ENCODE results near the gene DCST2. TPM values are rescaled to one million over a fixed set of nuclear protein-coding genes. Genes with fewer than 3 reads are reported as not detected.
A peak's percentile ranks its signal among the peaks of the same experiment; 100 is the strongest.

The DCST2 gene
- total and polyA plus RNA-seq, 9 of the 15 experiments (the other 6 are each of a cell fraction or from before 2014, with no cell fraction given): 0.09 to 0.49 (median 0.11) TPM; not detected in 3

DNA sequence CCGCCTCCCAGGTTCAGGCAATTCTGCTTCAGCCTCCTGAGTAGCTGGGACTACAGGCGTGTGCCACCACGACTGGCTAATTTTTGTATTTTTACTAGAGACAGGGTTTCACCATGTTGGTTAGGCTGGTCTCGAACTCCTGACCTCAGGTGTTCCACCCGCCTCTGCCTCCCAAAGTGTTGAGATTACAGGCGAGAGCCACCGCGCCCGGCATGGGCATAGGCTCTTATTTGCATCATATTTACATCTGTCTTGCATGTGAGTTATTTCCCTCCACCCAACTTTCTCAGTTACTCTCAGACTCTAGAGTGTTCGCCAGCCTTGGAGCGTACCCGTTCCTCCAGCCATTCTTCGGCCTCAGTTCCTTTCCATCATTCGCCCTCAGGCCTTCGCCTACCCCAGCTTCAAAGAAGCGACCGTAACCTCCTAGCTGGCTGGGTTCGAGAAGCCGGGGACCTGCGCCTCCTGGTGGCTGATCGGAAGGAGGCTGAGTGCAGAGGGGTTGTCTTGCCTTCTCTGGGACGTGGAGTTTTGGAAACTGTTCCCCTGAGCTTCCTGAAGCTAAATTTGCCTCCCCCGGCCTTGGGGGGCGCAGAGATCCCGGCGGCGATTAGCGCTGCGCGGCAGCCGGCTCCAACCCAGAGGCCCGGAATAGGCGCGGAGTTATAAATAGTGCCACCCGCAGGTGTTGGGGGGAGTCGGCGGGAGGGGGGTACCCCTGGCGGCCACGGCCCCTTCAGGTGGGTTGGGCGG lies 34.6 kb downstream of the DCST2 start (continued):
- TF ChIP-seq, protein P1, sequence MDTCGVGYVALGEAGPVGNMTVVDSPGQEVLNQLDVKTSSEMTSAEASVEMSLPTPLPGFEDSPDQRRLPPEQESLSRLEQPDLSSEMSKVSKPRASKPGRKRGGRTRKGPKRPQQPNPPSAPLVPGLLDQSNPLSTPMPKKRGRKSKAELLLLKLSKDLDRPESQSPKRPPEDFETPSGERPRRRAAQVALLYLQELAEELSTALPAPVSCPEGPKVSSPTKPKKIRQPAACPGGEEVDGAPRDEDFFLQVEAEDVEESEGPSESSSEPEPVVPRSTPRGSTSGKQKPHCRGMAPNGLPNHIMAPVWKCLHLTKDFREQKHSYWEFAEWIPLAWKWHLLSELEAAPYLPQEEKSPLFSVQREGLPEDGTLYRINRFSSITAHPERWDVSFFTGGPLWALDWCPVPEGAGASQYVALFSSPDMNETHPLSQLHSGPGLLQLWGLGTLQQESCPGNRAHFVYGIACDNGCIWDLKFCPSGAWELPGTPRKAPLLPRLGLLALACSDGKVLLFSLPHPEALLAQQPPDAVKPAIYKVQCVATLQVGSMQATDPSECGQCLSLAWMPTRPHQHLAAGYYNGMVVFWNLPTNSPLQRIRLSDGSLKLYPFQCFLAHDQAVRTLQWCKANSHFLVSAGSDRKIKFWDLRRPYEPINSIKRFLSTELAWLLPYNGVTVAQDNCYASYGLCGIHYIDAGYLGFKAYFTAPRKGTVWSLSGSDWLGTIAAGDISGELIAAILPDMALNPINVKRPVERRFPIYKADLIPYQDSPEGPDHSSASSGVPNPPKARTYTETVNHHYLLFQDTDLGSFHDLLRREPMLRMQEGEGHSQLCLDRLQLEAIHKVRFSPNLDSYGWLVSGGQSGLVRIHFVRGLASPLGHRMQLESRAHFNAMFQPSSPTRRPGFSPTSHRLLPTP (IDR thresholded peaks at IDR 0.05; ENCODE audit: borderline replicate concordance, extremely low read depth, insufficient read length): no peak
- TF ChIP-seq EGR1 (conservative IDR thresholded peaks at IDR 0.05) (0 out of 2 replicates have a peak, but pooled peaks have one; percentile 16), DIDO1 (tag; IDR thresholded peaks at IDR 0.05; ENCODE audit: low read depth) (no peak), SMAD3 (CRISPR knock-in tag; conservative IDR thresholded peaks at IDR 0.05) (no peak), ESRRB (CRISPR knock-in tag; IDR thresholded peaks at IDR 0.05; ENCODE audit: borderline replicate concordance) (no peak), OTX1 (CRISPR knock-in tag; IDR thresholded peaks at IDR 0.05) (no peak), SP2 (IDR thresholded peaks at IDR 0.05; ENCODE audit: extremely low read depth, low read depth, low read length, poor library complexity, severe bottlenecking) (no peak), ZBTB7A (IDR thresholded peaks at IDR 0.05; ENCODE audit: borderline replicate concordance, control insufficient read depth, low read depth, low read length) (peak; percentile 87; the same call in 1 of the 2 replicates), RFX5 (IDR thresholded peaks at IDR 0.05; ENCODE audit: low read depth, low read length) (no peak), POU5F1 (IDR thresholded peaks at IDR 0.05; ENCODE audit: borderline replicate concordance, low read depth, low read length, partially characterized antibody) (no peak), ZSCAN29 (IDR thresholded peaks at IDR 0.05) (no peak), JUN (IDR thresholded peaks at IDR 0.05; ENCODE audit: borderline replicate concordance, low read depth, low read length) (no peak), JUN (CRISPR knock-in tag; IDR thresholded peaks at IDR 0.05; ENCODE audit: borderline replicate concordance) (no peak), MTA1 (IDR thresholded peaks at IDR 0.05; ENCODE audit: borderline replicate concordance) (no peak), SMARCA4 (IDR thresholded peaks at IDR 0.05) (no peak; the same call in 1 of the 2 replicates), SUPT5H (IDR thresholded peaks at IDR 0.05) (no peak), ZNF785 (CRISPR knock-in tag; IDR thresholded peaks at IDR 0.05) (no peak), FUS (optimal IDR thresholded peaks at IDR 0.05; ENCODE audit: low read depth, low read length) (no peak), ZFP36 (IDR thresholded peaks at IDR 0.05; ENCODE audit: low read depth, low read length, partially characterized antibody) (peak; percentile 6), U2AF2 (optimal IDR thresholded peaks at IDR 0.05; ENCODE audit: low read depth, low read length) (no peak), ZNF324 (CRISPR knock-in tag; IDR thresholded peaks at IDR 0.05) (no peak)
- TF ChIP-seq, protein P2, sequence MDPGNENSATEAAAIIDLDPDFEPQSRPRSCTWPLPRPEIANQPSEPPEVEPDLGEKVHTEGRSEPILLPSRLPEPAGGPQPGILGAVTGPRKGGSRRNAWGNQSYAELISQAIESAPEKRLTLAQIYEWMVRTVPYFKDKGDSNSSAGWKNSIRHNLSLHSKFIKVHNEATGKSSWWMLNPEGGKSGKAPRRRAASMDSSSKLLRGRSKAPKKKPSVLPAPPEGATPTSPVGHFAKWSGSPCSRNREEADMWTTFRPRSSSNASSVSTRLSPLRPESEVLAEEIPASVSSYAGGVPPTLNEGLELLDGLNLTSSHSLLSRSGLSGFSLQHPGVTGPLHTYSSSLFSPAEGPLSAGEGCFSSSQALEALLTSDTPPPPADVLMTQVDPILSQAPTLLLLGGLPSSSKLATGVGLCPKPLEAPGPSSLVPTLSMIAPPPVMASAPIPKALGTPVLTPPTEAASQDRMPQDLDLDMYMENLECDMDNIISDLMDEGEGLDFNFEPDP (CRISPR knock-in tag; IDR thresholded peaks at IDR 0.05): no peak
- TF ChIP-seq, protein P3, sequence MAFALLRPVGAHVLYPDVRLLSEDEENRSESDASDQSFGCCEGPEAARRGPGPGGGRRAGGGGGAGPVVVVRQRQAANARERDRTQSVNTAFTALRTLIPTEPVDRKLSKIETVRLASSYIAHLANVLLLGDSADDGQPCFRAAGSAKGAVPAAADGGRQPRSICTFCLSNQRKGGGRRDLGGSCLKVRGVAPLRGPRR (CRISPR knock-in tag; IDR thresholded peaks at IDR 0.05): no peak
- TF ChIP-seq, protein P4, sequence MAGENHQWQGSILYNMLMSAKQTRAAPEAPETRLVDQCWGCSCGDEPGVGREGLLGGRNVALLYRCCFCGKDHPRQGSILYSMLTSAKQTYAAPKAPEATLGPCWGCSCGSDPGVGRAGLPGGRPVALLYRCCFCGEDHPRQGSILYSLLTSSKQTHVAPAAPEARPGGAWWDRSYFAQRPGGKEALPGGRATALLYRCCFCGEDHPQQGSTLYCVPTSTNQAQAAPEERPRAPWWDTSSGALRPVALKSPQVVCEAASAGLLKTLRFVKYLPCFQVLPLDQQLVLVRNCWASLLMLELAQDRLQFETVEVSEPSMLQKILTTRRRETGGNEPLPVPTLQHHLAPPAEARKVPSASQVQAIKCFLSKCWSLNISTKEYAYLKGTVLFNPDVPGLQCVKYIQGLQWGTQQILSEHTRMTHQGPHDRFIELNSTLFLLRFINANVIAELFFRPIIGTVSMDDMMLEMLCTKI (IDR thresholded peaks at IDR 0.05; ENCODE audit: partially characterized antibody): no peak

Data from K562 (cell line).